ENCODE results near the gene STAB1. TPM values are rescaled to one million over a fixed set of nuclear protein-coding genes. Genes with fewer than 3 reads are reported as not detected.

STAB1 gene
- total and polyA plus RNA-seq, 2 of the 8 experiments (the other 6 are each of a cell fraction or from before 2014, with no cell fraction given) = 1.0 to 1.9 TPM

DNA sequence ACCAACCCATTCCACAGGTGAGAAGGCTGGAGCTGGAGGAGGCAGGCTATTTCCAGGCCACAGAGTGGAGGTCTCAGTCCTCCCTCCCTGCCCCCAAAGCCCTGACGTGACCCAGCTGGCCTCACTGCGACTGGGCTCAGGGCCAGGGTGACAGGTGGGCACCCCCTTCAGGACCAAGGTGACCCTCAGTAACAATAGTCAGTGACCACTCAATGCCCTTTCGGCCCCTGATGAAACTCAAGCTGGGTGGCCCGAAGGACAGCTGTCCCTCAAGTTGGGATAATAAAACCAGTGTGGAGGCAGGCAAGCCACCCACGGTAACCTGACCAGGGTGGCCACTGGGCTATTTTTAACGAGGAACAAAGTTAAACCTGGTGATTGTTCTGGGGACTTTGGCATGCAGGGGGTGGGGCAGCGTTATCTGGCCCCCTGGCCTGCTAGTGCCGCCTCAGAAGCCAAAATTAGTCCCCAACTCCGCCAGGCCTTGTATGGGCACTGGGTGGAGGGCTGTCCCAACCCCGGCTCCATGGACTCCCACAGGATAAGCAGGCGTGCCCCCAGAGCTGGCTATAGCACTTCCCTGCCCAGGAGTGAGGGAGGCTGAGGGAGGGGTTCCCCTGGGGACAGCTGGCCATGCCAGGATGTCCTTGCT, 42.4 kb upstream of the STAB1 start:
- Histone ChIP-seq H3K27ac (ENCODE audit: low read depth, low read length) (no peak overlapping the region), H2AK5ac (ENCODE audit: low read depth, low read length) (no peak overlapping the region), H2BK12ac (ENCODE audit: low read depth, low read length) (peak overlapping the region; percentile 90; the same call in 1 of the 2 replicates), H2BK20ac (ENCODE audit: low read length) (no peak overlapping the region), H3K9ac (replicated peaks in 1 of 4; ENCODE audit: extremely low read depth in 1 of 4, low read depth in 3 of 4, low read length in 3 of 4) (no peak overlapping the region), H3K36me3 (ENCODE audit: control insufficient read depth in 2 of 4, insufficient read depth in 4 of 4, low read length in 3 of 4) (peaks cover 0 to 2% (median under 1%) of the 10 kb centered on the region in 4 experiments; a peak in 3 of 8 replicates), H3K27me3 (replicated peaks in 1 of 4; ENCODE audit: control insufficient read depth in 3 of 4, extremely low read depth in 1 of 4, insufficient read depth in 3 of 4, low read length in 3 of 4) (no peaks in the 10 kb centered on the region), H3K4me1 (replicated peaks in 1 of 4; ENCODE audit: control insufficient read depth in 3 of 4, insufficient read depth in 4 of 4, low read length in 3 of 4) (peaks cover 0 to 32% (median 14%) of the 10 kb centered on the region in 4 experiments; a peak in 6 of 7 replicates), H3K4me3 (ENCODE audit: extremely low read depth in 1 of 4, insufficient read depth in 2 of 4, low read depth in 3 of 4, low read length in 4 of 4) (no peak overlapping the region), H3K14ac (ENCODE audit: insufficient read length) (no peak overlapping the region), H4K5ac (ENCODE audit: insufficient read length, low read depth, low read length) (no peak overlapping the region), H3K23ac (ENCODE audit: insufficient read length) (no peak overlapping the region), H3K79me1 (ENCODE audit: low read depth, low read length) (no peaks in the 10 kb centered on the region; the same call in 1 of the 2 replicates), H3K79me2 (ENCODE audit: control insufficient read depth in 1 of 2, insufficient read depth in 2 of 2, low read length in 2 of 2) (peaks cover 0 to 18% of the 10 kb centered on the region in 2 experiments; a peak in 2 of 4 replicates), H2BK15ac (ENCODE audit: low read length) (peak overlapping the region; percentile 88; the same call in 1 of the 2 replicates), H4K8ac (ENCODE audit: extremely low read depth, insufficient read depth, low read length) (no peak overlapping the region), H2BK120ac (replicated peaks; ENCODE audit: low read depth, low read length) (no peak overlapping the region), H3K4ac (replicated peaks; ENCODE audit: insufficient read length, low read depth, low read length) (no peak overlapping the region), H3K56ac (replicated peaks; ENCODE audit: insufficient read length, low read depth, low read length) (no peak overlapping the region), H3K4me2 (ENCODE audit: insufficient read depth in 1 of 2, low read depth in 2 of 2, low read length in 2 of 2) (no peak overlapping the region), H2BK5ac (ENCODE audit: low read depth, low read length) (peak overlapping the region; percentile 66; the same call in 1 of the 2 replicates), H4K91ac (replicated peaks; ENCODE audit: insufficient read length, low read length) (peak overlapping the region; percentile 25), H3K23me2 (ENCODE audit: low read depth, low read length) (peaks cover 8% of the 10 kb centered on the region), H4K20me1 (replicated peaks in 1 of 2; ENCODE audit: control insufficient read depth in 1 of 2, insufficient read depth in 2 of 2, low read length in 2 of 2) (no peaks in the 10 kb centered on the region), H3K9me3 (ENCODE audit: insufficient read depth in 2 of 2, low read depth in 1 of 2, low read length in 1 of 2) (no peaks in the 10 kb centered on the region), H3K18ac (ENCODE audit: extremely low read depth, low read length) (no peak overlapping the region), H2AFZ (ENCODE audit: low read length) (no peak overlapping the region)
- ChIA-PET POLR2A (ENCODE audit: partially characterized antibody) (interaction anchor here (0.6 to 12.3 kb wide), 5 partner anchors 9 to 90 kb away, joined by 3 to 112 read pairs (median 6); no protein-coding TSS in a partner anchor), CTCF (ENCODE audit: partially characterized antibody) (interaction anchor here (0.6 to 12.8 kb wide), 5 partner anchors 8 to 103 kb away, joined by 3 to 109 read pairs (median 13); partner anchors contain the start of gene SEMA3G)
- 89% methylated on average over 9 of the region's 11 CpGs; no CpG with 5 or more reads in 1 of the 2 experiments for WGBS, 2 experiments (ENCODE audit: extremely low coverage in 1 of 2, insufficient coverage in 1 of 2, insufficient read length in 1 of 2, insufficient replicate concordance in 2 of 2, low coverage in 1 of 2, low lambda C conversion rate in 2 of 2, missing lambda C conversion rate in 1 of 2)
- FAIRE-seq (no peak), DNase-seq (ENCODE audit: low read depth in 1 of 2, low spot score in 2 of 2) (no peak)
- TF ChIP-seq ASH2L (IDR thresholded peaks at IDR 0.05; ENCODE audit: low read length) (no peak), SUZ12 (IDR thresholded peaks at IDR 0.05; ENCODE audit: low read length) (no peak), KDM5A (IDR thresholded peaks at IDR 0.05; ENCODE audit: low read length) (no peak), PHF8 (conservative IDR thresholded peaks at IDR 0.05; ENCODE audit: low read depth, low read length) (no peak), SIN3A (conservative IDR thresholded peaks at IDR 0.05 in 1 of 2, IDR thresholded peaks at IDR 0.05 in 1 of 2; ENCODE audit: low read depth in 1 of 2, low read length in 2 of 2) (no peak), BACH1 (IDR thresholded peaks at IDR 0.05; ENCODE audit: low read length) (no peak), BRCA1 (IDR thresholded peaks at IDR 0.05; ENCODE audit: low read depth, low read length) (no peak), POLR2AphosphoS5 (IDR thresholded peaks at IDR 0.05; ENCODE audit: low read depth, low read length) (no peak), TEAD4 (IDR thresholded peaks at IDR 0.05; ENCODE audit: low read depth, low read length) (no peak), JUN (IDR thresholded peaks at IDR 0.05; ENCODE audit: low read depth, low read length) (no peak), CHD2 (IDR thresholded peaks at IDR 0.05; ENCODE audit: low read length) (no peak), SP4 (IDR thresholded peaks at IDR 0.05; ENCODE audit: low read length) (no peak), RAD21 (IDR thresholded peaks at IDR 0.05 in 1 of 2, conservative IDR thresholded peaks at IDR 0.05 in 1 of 2; ENCODE audit: low read depth in 2 of 2, low read length in 2 of 2) (no peak)
